GM19397 (cell line): ENCODE measurements around the gene DDX56.

Experiments
- ATAC-seq: cut with Tn5 transposase; IDR thresholded peaks from one replicate; pipeline ENCODE4 v1.9.1; 2021; ENCODE audit warnings: mild to moderate bottlenecking, moderate library complexity; ENCODE audit not compliant: unreplicated experiment

Gene DDX56

GRCh38 chr7:44573464-44574286 is at the start of gene DDX56:
Gene DDX56, minus strand, starts transcription at chr7:44573908. Its CDS starts 13 bp downstream, at chr7:44573895.
- ATAC-seq, result peak; percentile 89

GRCh38 chr7:44622342-44623151 is 48.8 kb upstream of the DDX56 start:
- no peak for ATAC-seq

- no peak for ATAC-seq
These were observed 48.0 kb upstream of the DDX56 start for GRCh38 chr7:44621750-44622103.

- ATAC-seq, result no peak
These were observed 47.5 kb upstream of the DDX56 start for GRCh38 chr7:44621034-44621749.

- no peak for ATAC-seq
These were observed 45.0 kb upstream of the DDX56 start for GRCh38 chr7:44618753-44619152.

- ATAC-seq, result no peak
These were observed 44.3 kb upstream of the DDX56 start for GRCh38 chr7:44618045-44618444.

- no peak for ATAC-seq
These were observed 43.6 kb upstream of the DDX56 start for GRCh38 chr7:44617225-44617890.

- no peak for ATAC-seq
These were observed 42.8 kb upstream of the DDX56 start for GRCh38 chr7:44616545-44616944.

- ATAC-seq, result no peak
These were observed 42.1 kb upstream of the DDX56 start for GRCh38 chr7:44615793-44616192.

- no peak for ATAC-seq
These were observed 41.5 kb upstream of the DDX56 start for GRCh38 chr7:44615149-44615611.

GRCh38 chr7:44609829-44610228 is 36.1 kb upstream of the DDX56 start:
- no peak for ATAC-seq

- no peak for ATAC-seq
These were observed 35.4 kb upstream of the DDX56 start for GRCh38 chr7:44608916-44609648.

- no peak for ATAC-seq
These were observed 33.7 kb upstream of the DDX56 start for GRCh38 chr7:44607141-44608068.

- peak; percentile 94 for ATAC-seq
These were observed 32.8 kb upstream of the DDX56 start, which contains the start of gene OGDH for GRCh38 chr7:44606341-44607140. Gene OGDH, plus strand, starts transcription at chr7:44606627. Its CDS starts 17,717 bp downstream, at chr7:44624344.

GRCh38 chr7:44604941-44605340 is 31.2 kb upstream of the DDX56 start:
- ATAC-seq, result no peak

- no peak for ATAC-seq
These were observed 29.5 kb upstream of the DDX56 start for GRCh38 chr7:44603193-44603592.

- ATAC-seq, result no peak
These were observed 28.8 kb upstream of the DDX56 start for GRCh38 chr7:44602576-44602910.

GRCh38 chr7:44599222-44599621 is 25.5 kb upstream of the DDX56 start:
- ATAC-seq, result no peak
